ENCODE results near the gene TFF2.

Gene TFF2

DNA sequence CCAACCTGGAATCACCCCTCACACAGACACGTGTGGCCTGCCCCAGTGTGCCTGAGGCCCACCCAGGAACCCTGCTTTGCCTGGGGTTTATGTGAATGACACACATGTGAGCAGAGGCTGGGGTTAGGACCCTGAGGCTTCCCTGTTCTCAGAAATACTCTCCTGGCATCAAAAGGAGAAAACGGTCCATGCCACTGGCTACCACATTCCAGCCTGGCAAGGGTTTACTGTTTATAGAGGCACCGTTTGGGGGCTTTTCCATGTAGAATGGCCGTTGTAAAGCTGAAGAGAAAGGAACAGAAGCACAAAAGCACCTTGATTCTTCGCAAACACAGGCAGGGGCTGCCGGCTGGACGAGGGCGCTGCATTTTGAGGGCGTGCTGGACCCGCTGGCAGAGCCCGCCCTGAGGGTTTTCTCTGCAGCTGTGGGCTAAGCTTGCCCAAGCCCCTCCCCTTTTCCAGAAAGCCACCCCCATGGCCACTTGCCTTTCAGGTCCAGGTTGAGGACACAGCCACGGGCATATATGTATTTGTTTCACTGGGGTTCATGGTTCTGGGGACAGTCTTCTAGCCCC, 48.6 kb downstream of the TFF2 start:
- DNase-seq, result no peak

- no peak for DNase-seq
Observed at GRCh38 chr21:42301371-42302075, 49.3 kb downstream of the TFF2 start.

GRCh38 chr21:42300956-42301355, 49.8 kb downstream of the TFF2 start:
- DNase-seq, result no peak

DNA sequence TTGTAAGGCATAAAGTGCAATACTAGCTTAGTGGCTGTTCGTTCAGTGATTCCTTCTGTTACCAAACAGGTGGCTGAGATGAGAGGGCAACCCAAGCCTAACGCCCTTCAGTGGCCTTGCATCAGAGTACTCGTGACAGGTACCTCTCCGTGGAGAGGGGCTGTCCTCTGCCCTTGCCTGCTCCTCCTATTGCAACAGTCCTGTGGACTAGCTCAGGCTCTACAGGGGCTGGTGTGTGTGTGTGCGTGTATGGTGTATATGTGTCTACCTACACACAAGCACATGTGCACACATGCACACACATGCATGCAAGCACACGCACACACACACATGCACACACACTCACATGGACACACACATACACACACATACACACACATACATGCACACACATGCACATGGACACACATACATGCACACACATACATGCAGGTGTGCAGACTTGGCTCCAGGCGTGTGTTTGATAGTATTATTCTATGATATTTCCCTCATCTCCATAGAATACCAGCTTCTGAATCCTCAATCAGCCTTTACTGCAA, 50.7 kb downstream of the TFF2 start:
- DNase-seq, result no peak

- no peak for DNase-seq
Observed at GRCh38 chr21:42299324-42300044, 51.3 kb downstream of the TFF2 start.

- no peak for DNase-seq
Observed at GRCh38 chr21:42298657-42299056, 52.1 kb downstream of the TFF2 start.

DNA sequence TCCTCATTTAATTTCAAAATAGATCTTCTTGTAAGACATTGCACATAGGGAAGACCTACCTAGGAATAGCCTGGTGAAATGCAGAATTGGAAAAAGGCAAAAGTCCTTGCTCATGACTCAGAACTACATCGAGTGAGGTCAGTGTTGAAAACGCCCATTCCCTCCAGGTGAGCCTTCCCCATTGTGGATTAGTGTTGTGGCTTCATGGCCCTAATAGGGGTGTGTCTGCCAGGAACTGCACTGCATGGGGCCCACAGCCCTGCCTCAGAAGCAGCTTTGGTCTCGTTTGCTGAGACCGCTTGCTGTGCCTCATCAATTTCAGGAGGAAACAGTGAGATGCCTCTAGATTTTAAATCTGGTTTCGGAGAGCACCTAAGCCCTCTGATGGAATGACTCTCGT, 52.6 kb downstream of the TFF2 start:
- DNase-seq, result no peak

- no peak for DNase-seq
Observed at GRCh38 chr21:42297377-42297776, 53.4 kb downstream of the TFF2 start.

- DNase-seq, result no peak
Observed at GRCh38 chr21:42296501-42296900, 54.3 kb downstream of the TFF2 start.

All from right hindlimb (tissue), 1 donor.